Measurements from ENCODE around the gene PLEKHA7.

GRCh38 chr11:16780146-16780545 lies 234.1 kb downstream of the PLEKHA7 start:
- TF ChIP-seq POLR2A (IDR thresholded peaks at IDR 0.05) (no peak), CTCF (IDR thresholded peaks at IDR 0.05) (no peak)

Data from right lobe of liver (tissue), 4 donors.